Fibroblast of lung (primary cell): ENCODE data around the gene ZNF699. TPM values are rescaled to one million over a fixed set of nuclear protein-coding genes. Genes with fewer than 3 reads are reported as not detected.

Experiments
- DNase-seq, 2 donors: peaks; one replicate each; pipeline versions ENCODE4 v3.0.0 to v3.0.0-alpha.2; 2010; ENCODE audit warnings: low read depth in 2 of 2
- H2AFZ ChIP-seq: 2 replicates; pipeline ENCODE4 v1.5.1; 2012; ENCODE audit warnings: low read length, control low read depth, inconsistent platforms
- H3K27ac ChIP-seq: 2 replicates; pipeline ENCODE4 v1.5.1; 2011; ENCODE audit warnings: low read length, control low read depth; ENCODE audit not compliant: insufficient read depth
- H3K27me3 ChIP-seq: 2 replicates; pipeline ENCODE4 v1.5.1; 2011; ENCODE audit warnings: mild to moderate bottlenecking, low read length; ENCODE audit not compliant: control insufficient read depth, insufficient read depth
- H3K36me3 ChIP-seq: 2 replicates; pipeline ENCODE4 v1.5.1; 2011; ENCODE audit warnings: low read length; ENCODE audit not compliant: control insufficient read depth, insufficient read depth
- H3K4me1 ChIP-seq: 2 replicates; pipeline ENCODE4 v1.5.1; 2011; ENCODE audit warnings: low read length; ENCODE audit not compliant: control insufficient read depth, insufficient read depth; ENCODE audit errors: extremely low read depth
- H3K4me2 ChIP-seq: 2 replicates; pipeline ENCODE4 v1.5.1; 2011; ENCODE audit warnings: low read length, control low read depth; ENCODE audit not compliant: insufficient read depth; ENCODE audit errors: extremely low read depth
- H3K4me3 ChIP-seq, 4 experiments: fragments of 200-600 bp in 1 of 4; sonication (generic) in 1 of 4; replicated peaks in 1 of 4; 2 replicates each; pipeline ENCODE4 v1.5.1; 2011 to 2016; ENCODE audit warnings: low read length in 4 of 4, low read depth in 3 of 4, mild to moderate bottlenecking in 3 of 4, control low read depth in 2 of 4, inconsistent platforms in 1 of 4, mixed read lengths in 1 of 4; ENCODE audit not compliant: insufficient read depth in 1 of 4; ENCODE audit errors: control extremely low read depth in 1 of 4
- H3K79me2 ChIP-seq: 2 replicates; pipeline ENCODE4 v1.5.1; 2012; ENCODE audit warnings: mild to moderate bottlenecking, low read length, inconsistent platforms; ENCODE audit not compliant: control insufficient read depth, insufficient read depth
- H3K9ac ChIP-seq: 2 replicates; pipeline ENCODE4 v1.5.1; 2011; ENCODE audit warnings: mild to moderate bottlenecking, low read length, control low read depth; ENCODE audit not compliant: insufficient read depth
- H3K9me3 ChIP-seq: 2 replicates; pipeline ENCODE4 v1.5.1; 2012; ENCODE audit warnings: low read depth, low read length; ENCODE audit not compliant: control insufficient read depth, insufficient read depth
- H4K20me1 ChIP-seq: 2 replicates; pipeline ENCODE4 v1.5.1; 2011; ENCODE audit warnings: low read length; ENCODE audit not compliant: control insufficient read depth, insufficient read depth; ENCODE audit errors: extremely low read depth
- EZH2 ChIP-seq: IDR thresholded peaks from 2 replicates; pipeline ENCODE4 v1.5.1; 2012; ENCODE audit warnings: low read length, control low read depth, mild to moderate bottlenecking; ENCODE audit errors: missing control alignments
- polyA plus RNA-seq, 2 donors: library from polyadenylated mRNA; depleted of rRNA in 1 of 2; stranded (reverse) in 1 of 2; unstranded in 1 of 2; fragments of >200 nt; gene quantifications; 2 replicates each; pipeline ENCODE4 v1.2.1, GENCODE V29; 2011 to 2012; ENCODE audit warnings: missing spikeins in 1 of 2
- total RNA-seq: library from RNA; depleted of rRNA; stranded (reverse); fragments of >200 nt; gene quantifications from 2 replicates; pipeline ENCODE4 v1.2.1, GENCODE V29; 2014
- TF ChIP-seq, protein P1 (sequence below), 2 donors: IDR thresholded peaks in 1 of 2; conservative IDR thresholded peaks in 1 of 2; 1 replicate in 1 of 2; 2 replicates in 1 of 2; pipeline ENCODE4 v1.5.1; 2011 to 2012; ENCODE audit warnings: low read length in 2 of 2, control low read depth in 1 of 2, inconsistent platforms in 1 of 2, low read depth in 1 of 2, mild to moderate bottlenecking in 1 of 2

ZNF699 gene
- total and polyA plus RNA-seq, 2 donors (not counting 1 experiment from before 2014, with no cell fraction given) = 4.0 to 20.5 TPM

GRCh38 chr19:9251236-9251635 is 58.4 kb downstream of the ZNF699 start:
- Histone ChIP-seq H3K9ac (no peak overlapping the region), H4K20me1 (no peaks in the 10 kb centered on the region), H2AFZ (no peak overlapping the region), H3K9me3 (no peaks in the 10 kb centered on the region), H3K79me2 (no peaks in the 10 kb centered on the region), H3K27ac (no peak overlapping the region), H3K4me3 (no peak overlapping the region), H3K36me3 (no peaks in the 10 kb centered on the region), H3K4me2 (no peak overlapping the region), H3K4me1 (no peaks in the 10 kb centered on the region), H3K27me3 (no peaks in the 10 kb centered on the region)
- TF ChIP-seq, protein P1, sequence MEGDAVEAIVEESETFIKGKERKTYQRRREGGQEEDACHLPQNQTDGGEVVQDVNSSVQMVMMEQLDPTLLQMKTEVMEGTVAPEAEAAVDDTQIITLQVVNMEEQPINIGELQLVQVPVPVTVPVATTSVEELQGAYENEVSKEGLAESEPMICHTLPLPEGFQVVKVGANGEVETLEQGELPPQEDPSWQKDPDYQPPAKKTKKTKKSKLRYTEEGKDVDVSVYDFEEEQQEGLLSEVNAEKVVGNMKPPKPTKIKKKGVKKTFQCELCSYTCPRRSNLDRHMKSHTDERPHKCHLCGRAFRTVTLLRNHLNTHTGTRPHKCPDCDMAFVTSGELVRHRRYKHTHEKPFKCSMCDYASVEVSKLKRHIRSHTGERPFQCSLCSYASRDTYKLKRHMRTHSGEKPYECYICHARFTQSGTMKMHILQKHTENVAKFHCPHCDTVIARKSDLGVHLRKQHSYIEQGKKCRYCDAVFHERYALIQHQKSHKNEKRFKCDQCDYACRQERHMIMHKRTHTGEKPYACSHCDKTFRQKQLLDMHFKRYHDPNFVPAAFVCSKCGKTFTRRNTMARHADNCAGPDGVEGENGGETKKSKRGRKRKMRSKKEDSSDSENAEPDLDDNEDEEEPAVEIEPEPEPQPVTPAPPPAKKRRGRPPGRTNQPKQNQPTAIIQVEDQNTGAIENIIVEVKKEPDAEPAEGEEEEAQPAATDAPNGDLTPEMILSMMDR (conservative IDR thresholded peaks at IDR 0.05 in 1 of 2, IDR thresholded peaks at IDR 0.05 in 1 of 2; ENCODE audit: low read depth in 1 of 2, low read length in 2 of 2) = no peak
- no peak for TF ChIP-seq EZH2
- no peak for DNase-seq

DNA sequence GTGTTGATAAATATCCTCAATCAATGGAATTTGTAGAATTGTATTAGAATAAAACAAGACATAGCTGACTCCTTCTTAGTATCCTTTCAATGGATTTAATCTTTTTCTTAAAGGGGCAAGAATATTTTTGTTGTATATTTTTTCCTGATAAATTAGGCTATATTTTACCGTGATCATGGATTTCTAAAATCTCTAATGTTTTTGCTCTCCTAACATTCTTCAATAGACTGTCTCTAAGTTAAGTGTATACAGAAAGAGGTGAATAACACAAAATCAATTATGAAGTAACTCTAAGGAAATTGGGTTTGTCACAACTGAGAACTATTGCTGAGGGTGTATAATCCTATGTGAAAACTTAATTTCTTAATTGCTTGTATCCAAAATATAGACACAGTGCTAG is 59.0 kb downstream of the ZNF699 start, which contains the start of gene OR7E24:
TSS of gene OR7E24 (plus strand) at position 301 of the 400 bp plus-strand sequence. CDS start 114 bp downstream, outside the sequence.
- no peaks in the 10 kb centered on the region for H3K79me2 ChIP-seq
- no peak within 1 kb of the TSS for H3K9ac ChIP-seq
- H3K27me3 ChIP-seq = no peaks in the 10 kb centered on the region
- H3K36me3 ChIP-seq = no peaks in the 10 kb centered on the region
- H3K4me2 ChIP-seq = no peak within 1 kb of the TSS
- no peaks in the 10 kb centered on the region for H4K20me1 ChIP-seq
- no peak for DNase-seq
- no peaks in the 10 kb centered on the region for H3K9me3 ChIP-seq
- H3K4me3 ChIP-seq = no peak within 1 kb of the TSS
- TF ChIP-seq EZH2 = no peak
- TF ChIP-seq, protein P1 (conservative IDR thresholded peaks at IDR 0.05 in 1 of 2, IDR thresholded peaks at IDR 0.05 in 1 of 2; ENCODE audit: low read depth in 1 of 2, low read length in 2 of 2) = no peak
- no peak within 1 kb of the TSS for H2AFZ ChIP-seq
- no peak within 1 kb of the TSS for H3K27ac ChIP-seq
- no peaks in the 10 kb centered on the region for H3K4me1 ChIP-seq

Other genes with a start within 250 kb of the ZNF699 start
- gene OR1M1, start 222.8 kb downstream of the ZNF699 start, total RNA-seq = not detected in 2 replicates
- gene OR1M1, start 222.8 kb downstream of the ZNF699 start, polyA plus RNA-seq = not detected in 2 replicates
- not detected in 2 replicates for gene OR7G2, start 202.4 kb downstream of the ZNF699 start, total RNA-seq
- gene OR7G2, start 202.4 kb downstream of the ZNF699 start, polyA plus RNA-seq = not detected in 2 replicates
- not detected in 2 replicates for gene OR7G1, start 194.1 kb downstream of the ZNF699 start, total RNA-seq
- not detected in 2 replicates for gene OR7G1, start 194.1 kb downstream of the ZNF699 start, polyA plus RNA-seq
- gene OR7G3, start 182.9 kb downstream of the ZNF699 start, total RNA-seq = not detected in 2 replicates
- gene OR7G3, start 182.9 kb downstream of the ZNF699 start, polyA plus RNA-seq = not detected in 2 replicates
- 13.6 and 17.7 TPM in 2 replicates for gene ZNF317, start 169.4 kb downstream of the ZNF699 start, total RNA-seq
- gene ZNF317, start 169.4 kb downstream of the ZNF699 start, polyA plus RNA-seq = 12.8 and 17.0 TPM in 2 replicates
- gene OR7D2, start 130.9 kb downstream of the ZNF699 start, total RNA-seq = under 0.01 and 0.17 TPM in 2 replicates
- 0.02 TPM in 1 of 2 replicates, not detected in the other for gene OR7D2, start 130.9 kb downstream of the ZNF699 start, polyA plus RNA-seq
- not detected in 2 replicates for gene OR7D4, start 90.2 kb downstream of the ZNF699 start, total RNA-seq
- not detected in 2 replicates for gene OR7D4, start 90.2 kb downstream of the ZNF699 start, polyA plus RNA-seq
- not detected in 2 replicates for gene OR7E24, start 58.9 kb downstream of the ZNF699 start, total RNA-seq
- not detected in 2 replicates for gene OR7E24, start 58.9 kb downstream of the ZNF699 start, polyA plus RNA-seq
- 14.4 and 19.8 TPM in 2 replicates for gene ZNF559, start 14.3 kb upstream of the ZNF699 start, total RNA-seq
- gene ZNF559, start 14.3 kb upstream of the ZNF699 start, polyA plus RNA-seq = 10.2 and 15.6 TPM in 2 replicates
- 2.1 and 3.3 TPM in 2 replicates for gene ZNF177, start 53.2 kb upstream of the ZNF699 start, total RNA-seq
- 1.0 and 1.5 TPM in 2 replicates for gene ZNF177, start 53.2 kb upstream of the ZNF699 start, polyA plus RNA-seq
- 10.0 and 10.7 TPM in 2 replicates for gene ZNF266, start 125.7 kb upstream of the ZNF699 start, total RNA-seq
- gene ZNF266, start 125.7 kb upstream of the ZNF699 start, polyA plus RNA-seq = 8.4 and 14.4 TPM in 2 replicates
- 3.3 and 7.3 TPM in 2 replicates for gene ZNF560, start 188.8 kb upstream of the ZNF699 start, total RNA-seq
- 0.61 and 1.0 TPM in 2 replicates for gene ZNF560, start 188.8 kb upstream of the ZNF699 start, polyA plus RNA-seq
- 28.9 and 29.8 TPM in 2 replicates for gene ZNF426, start 228.8 kb upstream of the ZNF699 start, total RNA-seq
- 10.1 and 12.4 TPM in 2 replicates for gene ZNF426, start 228.8 kb upstream of the ZNF699 start, polyA plus RNA-seq